Airway epithelial cell (primary cell): ENCODE data around the gene THAP6. TPM values are rescaled to one million over a fixed set of nuclear protein-coding genes. Genes with fewer than 3 reads are reported as not detected.

Experiments
- total RNA-seq: library from RNA; depleted of rRNA; stranded (reverse); fragments of >200 nt; gene quantifications from 2 replicates; pipeline ENCODE4 v1.2.3, GENCODE V29; 2015

Gene THAP6, protein sequence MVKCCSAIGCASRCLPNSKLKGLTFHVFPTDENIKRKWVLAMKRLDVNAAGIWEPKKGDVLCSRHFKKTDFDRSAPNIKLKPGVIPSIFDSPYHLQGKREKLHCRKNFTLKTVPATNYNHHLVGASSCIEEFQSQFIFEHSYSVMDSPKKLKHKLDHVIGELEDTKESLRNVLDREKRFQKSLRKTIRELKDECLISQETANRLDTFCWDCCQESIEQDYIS
- total RNA-seq, result 5.7 and 7.3 TPM in 2 replicates

DNA sequence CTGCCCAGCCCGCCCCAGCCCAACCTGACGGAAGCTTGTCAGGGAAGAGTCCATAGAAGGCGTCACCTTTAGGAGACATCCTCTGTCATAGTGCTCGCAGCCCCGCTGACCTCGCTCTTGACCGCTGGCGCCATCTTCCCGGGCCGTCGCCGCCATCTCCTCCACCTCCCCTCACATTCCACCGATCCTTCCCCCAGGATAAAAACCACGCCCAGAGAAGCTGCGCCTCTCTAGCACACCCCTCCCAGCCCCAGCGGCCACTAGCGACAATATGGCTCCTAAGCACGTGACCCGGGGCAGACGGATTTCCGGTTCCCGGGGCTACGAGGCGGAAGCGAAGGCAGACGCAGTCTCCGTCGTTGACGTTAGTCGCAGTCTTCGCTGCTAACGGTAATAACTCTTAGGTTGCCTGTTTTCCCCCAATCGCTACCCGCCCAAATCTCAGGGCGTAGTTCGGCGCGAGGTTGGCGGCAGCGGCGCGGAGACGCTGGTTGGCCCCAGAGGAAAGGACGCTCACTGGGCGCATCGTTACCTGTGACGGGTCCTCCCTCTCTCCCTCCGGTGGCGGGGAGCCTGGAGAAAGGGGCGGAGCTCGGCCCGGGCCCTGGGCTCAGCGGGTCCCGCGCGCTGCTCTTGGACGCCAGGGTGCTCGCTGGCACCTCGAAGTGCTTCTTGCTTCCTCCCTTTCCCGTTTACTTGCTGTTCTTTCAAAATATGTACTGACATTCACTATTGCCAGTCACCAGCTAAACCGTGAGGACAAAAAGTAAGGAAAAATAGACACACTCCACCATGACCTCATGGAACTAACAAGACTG lies at the start of gene THAP6, which contains the start of gene RCHY1:
THAP6 (plus strand) TSS at position 343 of the 818 bp plus-strand sequence. CDS start 980 bp downstream, outside the sequence.
RCHY1 (minus strand) TSS at position 273 of the 818 bp plus-strand sequence; CDS start at position 156, 117 bp downstream.

DNA sequence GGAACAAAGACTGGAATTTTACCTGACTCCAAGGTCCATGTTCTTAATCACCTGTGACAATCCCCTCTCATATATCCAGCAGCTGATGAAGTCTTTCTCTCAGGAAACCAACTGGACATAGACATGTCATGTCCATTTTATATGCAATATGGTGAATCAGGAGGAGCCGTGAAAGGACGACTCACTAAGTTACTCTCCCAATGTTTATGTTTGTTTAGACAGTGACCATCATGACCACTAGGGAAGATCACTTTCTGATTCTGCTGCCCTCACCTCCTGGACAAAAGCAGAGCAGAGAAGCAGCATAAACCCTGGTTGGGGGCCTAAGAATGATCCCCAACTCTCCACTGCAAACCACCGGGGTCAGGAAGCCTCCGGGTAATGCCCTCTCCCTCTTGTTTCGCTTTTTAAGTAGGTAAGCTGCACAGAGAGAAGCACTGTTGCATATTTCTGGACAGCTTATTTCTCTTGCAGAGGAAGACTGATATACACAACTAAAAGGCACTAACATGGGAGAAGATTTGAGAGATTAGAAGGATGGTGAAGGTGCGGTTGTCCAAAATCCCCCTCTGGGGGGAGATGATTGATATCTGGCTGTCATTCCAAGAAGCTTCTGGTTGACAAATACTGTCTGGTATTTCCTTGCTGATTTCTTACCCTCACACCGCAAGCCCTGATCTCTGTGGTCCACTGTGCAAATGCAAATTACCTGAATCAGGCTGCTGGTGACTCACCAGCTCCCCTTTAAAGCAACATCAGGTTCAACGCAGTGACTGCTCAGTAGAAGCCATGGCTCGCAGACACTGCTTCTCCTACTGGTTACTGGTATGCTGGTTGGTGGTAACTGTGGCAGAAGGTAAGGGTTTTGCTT lies 41.3 kb downstream of the THAP6 start, which contains the start of gene ODAPH:
ODAPH (plus strand) TSS at position 773 of the 871 bp plus-strand sequence; CDS start at position 790, 17 bp downstream.

Other genes with a start within 250 kb of the THAP6 start
- gene RCHY1, start 70 bp upstream of the THAP6 start, total RNA-seq, result 10.8 and 20.6 TPM in 2 replicates
- not detected in 2 replicates for gene ODAPH, start 41.6 kb downstream of the THAP6 start, total RNA-seq
- 0.60 and 1.1 TPM in 2 replicates for gene CDKL2, start 116.1 kb downstream of the THAP6 start, total RNA-seq
- gene G3BP2, start 158.9 kb downstream of the THAP6 start, total RNA-seq, result 115 and 124 TPM in 2 replicates
- gene USO1, start 210.1 kb downstream of the THAP6 start, total RNA-seq, result 47.8 and 66.4 TPM in 2 replicates